GM12801 (cell line): ENCODE data around the gene STX17.

Experiments
- CTCF ChIP-seq: IDR thresholded peaks from one replicate; pipeline ENCODE4 v1.5.1; 2011; ENCODE audit warnings: control low read depth; ENCODE audit not compliant: insufficient read length; ENCODE audit errors: extremely low read depth

STX17 gene

GRCh38 chr9:99967457-99967856 is 61.0 kb downstream of the STX17 start:
- TF ChIP-seq CTCF, result no peak

GRCh38 chr9:99970481-99970880 is 64.0 kb downstream of the STX17 start:
- no peak for TF ChIP-seq CTCF

- no peak for TF ChIP-seq CTCF
Observed at GRCh38 chr9:99971410-99971809, 65.0 kb downstream of the STX17 start.

GRCh38 chr9:99973455-99973854 is 67.0 kb downstream of the STX17 start:
- no peak for TF ChIP-seq CTCF

GRCh38 chr9:99977033-99977792 is 70.8 kb downstream of the STX17 start:
- no peak for TF ChIP-seq CTCF

- no peak for TF ChIP-seq CTCF
Observed at GRCh38 chr9:99978221-99978620, 71.8 kb downstream of the STX17 start.

- TF ChIP-seq CTCF, result no peak
Observed at GRCh38 chr9:99980598-99980997, 74.1 kb downstream of the STX17 start.
